ENCODE measurements around the gene CLPTM1L.

Gene CLPTM1L

GRCh38 chr5:1325870-1326531 lies 18.9 kb downstream of the CLPTM1L start:
- Histone ChIP-seq H3K23ac (ENCODE audit: low read length in 2 of 2) (no peak overlapping the region), H4K8ac (ENCODE audit: low read length) (peak overlapping the region; percentile 14), H3K36me3 (ENCODE audit: control insufficient read depth in 1 of 2, insufficient read depth in 2 of 2, low read depth in 1 of 2, low read length in 2 of 2) (peaks cover 54 to 72% of the 10 kb centered on the region in 2 experiments), H4K91ac (ENCODE audit: low read length) (no peak overlapping the region), H2BK15ac (ENCODE audit: low read depth, poor library complexity, severe bottlenecking) (no peak overlapping the region), H3K4ac (ENCODE audit: low read depth in 1 of 2, low read length in 2 of 2) (no peak overlapping the region), H3K4me1 (ENCODE audit: control insufficient read depth, insufficient read depth, low read depth, low read length) (peaks cover 6% of the 10 kb centered on the region), H3K4me2 (ENCODE audit: low read length, poor library complexity, severe bottlenecking) (no peak overlapping the region), H2AK5ac (ENCODE audit: low read length, severe bottlenecking) (peak overlapping the region; percentile 37), H2BK12ac (ENCODE audit: low read length in 2 of 2) (no peak overlapping the region), H3K14ac (ENCODE audit: low read length in 2 of 2) (no peak overlapping the region), H3K27ac (ENCODE audit: low read length, poor library complexity, severe bottlenecking) (peak overlapping the region; percentile 89), H2BK5ac (ENCODE audit: low read depth, low read length, poor library complexity, severe bottlenecking) (no peak overlapping the region), H2BK120ac (ENCODE audit: low read depth, low read length) (no peak overlapping the region), H3K9me3 (ENCODE audit: control insufficient read depth, low read length) (no peaks in the 10 kb centered on the region), H3K4me3 (ENCODE audit: insufficient read depth in 1 of 2, low read depth in 1 of 2, low read length in 2 of 2) (no peak overlapping the region), H3K18ac (ENCODE audit: low read depth in 1 of 2, low read length in 2 of 2) (no peak overlapping the region), H3K79me1 (replicated peaks; ENCODE audit: low read length, poor library complexity, severe bottlenecking) (peaks cover 23% of the 10 kb centered on the region), H3K9ac (ENCODE audit: low read length) (no peak overlapping the region), H3K27me3 (ENCODE audit: control insufficient read depth in 1 of 2, insufficient read depth in 1 of 2, low read length in 2 of 2) (no peaks in the 10 kb centered on the region), H2AFZ (ENCODE audit: low read depth, low read length) (no peak overlapping the region)
- peak; percentile 62 for DNase-seq
- WGBS = 80% methylated on average over 22 of the region's 22 CpGs

DNA sequence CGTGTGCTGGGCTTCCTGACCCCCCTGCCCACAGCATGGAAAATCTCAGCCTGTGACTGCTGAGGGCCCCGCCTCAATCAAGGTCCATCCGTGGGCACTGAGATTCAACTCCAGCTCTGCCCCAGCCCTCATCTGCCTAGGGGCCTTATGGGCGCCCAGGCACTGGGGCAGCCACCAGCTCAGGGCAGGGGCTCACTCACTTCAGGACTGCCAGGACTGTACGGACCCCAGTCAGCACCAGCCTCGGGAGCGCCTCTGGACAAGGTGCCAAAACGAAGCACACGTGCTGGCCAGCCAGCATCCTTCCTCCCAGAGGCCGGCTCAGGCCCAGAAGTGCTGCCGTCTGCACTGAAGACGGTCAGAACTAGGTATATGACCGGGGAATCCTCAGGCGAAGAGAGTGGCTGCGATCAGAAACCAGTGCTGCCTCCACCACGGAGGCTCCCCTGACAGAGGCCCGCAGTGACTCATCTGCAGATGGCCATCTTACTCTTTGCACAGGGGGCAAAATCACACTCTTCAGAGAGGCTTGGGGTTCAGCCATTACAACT lies 19.6 kb downstream of the CLPTM1L start:
- peaks cover 6% of the 10 kb centered on the region for H3K4me1 ChIP-seq (ENCODE audit: control insufficient read depth, insufficient read depth, low read depth, low read length)
- no peak overlapping the region for H2BK5ac ChIP-seq (ENCODE audit: low read depth, low read length, poor library complexity, severe bottlenecking)
- H3K27ac ChIP-seq (ENCODE audit: low read length, poor library complexity, severe bottlenecking) = no peak overlapping the region
- H3K9me3 ChIP-seq (ENCODE audit: control insufficient read depth, low read length) = no peaks in the 10 kb centered on the region
- H2BK12ac ChIP-seq (ENCODE audit: low read length in 2 of 2) = no peak overlapping the region
- peaks cover 23% of the 10 kb centered on the region for H3K79me1 ChIP-seq (replicated peaks; ENCODE audit: low read length, poor library complexity, severe bottlenecking)
- no peak overlapping the region for H3K14ac ChIP-seq (ENCODE audit: low read length in 2 of 2)
- no peak for DNase-seq
- H4K91ac ChIP-seq (ENCODE audit: low read length) = no peak overlapping the region
- 94% methylated on average over 17 of the region's 17 CpGs for WGBS
- H3K4ac ChIP-seq (ENCODE audit: low read depth in 1 of 2, low read length in 2 of 2) = no peak overlapping the region
- H3K27me3 ChIP-seq (ENCODE audit: control insufficient read depth in 1 of 2, insufficient read depth in 1 of 2, low read length in 2 of 2) = no peaks in the 10 kb centered on the region
- H2BK120ac ChIP-seq (ENCODE audit: low read depth, low read length) = no peak overlapping the region
- no peak overlapping the region for H3K4me2 ChIP-seq (ENCODE audit: low read length, poor library complexity, severe bottlenecking)
- no peak overlapping the region for H3K9ac ChIP-seq (ENCODE audit: low read length)
- H2BK15ac ChIP-seq (ENCODE audit: low read depth, poor library complexity, severe bottlenecking) = no peak overlapping the region
- H2AK5ac ChIP-seq (ENCODE audit: low read length, severe bottlenecking) = no peak overlapping the region
- peaks cover 54 to 72% of the 10 kb centered on the region in 2 experiments for H3K36me3 ChIP-seq (ENCODE audit: control insufficient read depth in 1 of 2, insufficient read depth in 2 of 2, low read depth in 1 of 2, low read length in 2 of 2)
- no peak overlapping the region for H3K4me3 ChIP-seq (ENCODE audit: insufficient read depth in 1 of 2, low read depth in 1 of 2, low read length in 2 of 2)
- H4K8ac ChIP-seq (ENCODE audit: low read length) = no peak overlapping the region
- no peak overlapping the region for H3K18ac ChIP-seq (ENCODE audit: low read depth in 1 of 2, low read length in 2 of 2)
- H2AFZ ChIP-seq (ENCODE audit: low read depth, low read length) = no peak overlapping the region
- no peak overlapping the region for H3K23ac ChIP-seq (ENCODE audit: low read length in 2 of 2)

GRCh38 chr5:1324719-1325190 lies 20.1 kb downstream of the CLPTM1L start:
- no peak for DNase-seq
- Histone ChIP-seq H3K14ac (ENCODE audit: low read length in 2 of 2) (no peak overlapping the region), H3K79me1 (replicated peaks; ENCODE audit: low read length, poor library complexity, severe bottlenecking) (peaks cover 26% of the 10 kb centered on the region), H3K18ac (ENCODE audit: low read depth in 1 of 2, low read length in 2 of 2) (no peak overlapping the region), H3K9ac (ENCODE audit: low read length) (no peak overlapping the region), H4K91ac (ENCODE audit: low read length) (no peak overlapping the region), H3K4me1 (ENCODE audit: control insufficient read depth, insufficient read depth, low read depth, low read length) (peaks cover 6% of the 10 kb centered on the region), H2BK5ac (ENCODE audit: low read depth, low read length, poor library complexity, severe bottlenecking) (no peak overlapping the region), H3K4me2 (ENCODE audit: low read length, poor library complexity, severe bottlenecking) (no peak overlapping the region), H2BK15ac (ENCODE audit: low read depth, poor library complexity, severe bottlenecking) (no peak overlapping the region), H3K4me3 (ENCODE audit: insufficient read depth in 1 of 2, low read depth in 1 of 2, low read length in 2 of 2) (no peak overlapping the region), H2AK5ac (ENCODE audit: low read length, severe bottlenecking) (no peak overlapping the region), H3K4ac (ENCODE audit: low read depth in 1 of 2, low read length in 2 of 2) (no peak overlapping the region), H2BK120ac (ENCODE audit: low read depth, low read length) (no peak overlapping the region), H3K36me3 (ENCODE audit: control insufficient read depth in 1 of 2, insufficient read depth in 2 of 2, low read depth in 1 of 2, low read length in 2 of 2) (peaks cover 54 to 72% of the 10 kb centered on the region in 2 experiments), H2BK12ac (ENCODE audit: low read length in 2 of 2) (no peak overlapping the region), H2AFZ (ENCODE audit: low read depth, low read length) (no peak overlapping the region), H3K23ac (ENCODE audit: low read length in 2 of 2) (no peak overlapping the region), H3K27ac (ENCODE audit: low read length, poor library complexity, severe bottlenecking) (no peak overlapping the region), H3K9me3 (ENCODE audit: control insufficient read depth, low read length) (no peaks in the 10 kb centered on the region), H4K8ac (ENCODE audit: low read length) (no peak overlapping the region), H3K27me3 (ENCODE audit: control insufficient read depth in 1 of 2, insufficient read depth in 1 of 2, low read length in 2 of 2) (no peaks in the 10 kb centered on the region)
- 96% methylated on average over 17 of the region's 17 CpGs for WGBS

GRCh38 chr5:1324301-1324700 lies 20.6 kb downstream of the CLPTM1L start:
- H4K8ac ChIP-seq (ENCODE audit: low read length) = no peak overlapping the region
- no peak overlapping the region for H3K4ac ChIP-seq (ENCODE audit: low read depth in 1 of 2, low read length in 2 of 2)
- peak overlapping the region; percentile 41 for H4K91ac ChIP-seq (ENCODE audit: low read length)
- H2AK5ac ChIP-seq (ENCODE audit: low read length, severe bottlenecking) = no peak overlapping the region
- no peak overlapping the region for H3K27ac ChIP-seq (ENCODE audit: low read length, poor library complexity, severe bottlenecking)
- no peak overlapping the region for H3K9ac ChIP-seq (ENCODE audit: low read length)
- H2AFZ ChIP-seq (ENCODE audit: low read depth, low read length) = no peak overlapping the region
- H3K14ac ChIP-seq (ENCODE audit: low read length in 2 of 2) = no peak overlapping the region
- no peak overlapping the region for H3K4me3 ChIP-seq (ENCODE audit: insufficient read depth in 1 of 2, low read depth in 1 of 2, low read length in 2 of 2)
- H2BK120ac ChIP-seq (ENCODE audit: low read depth, low read length) = no peak overlapping the region
- H2BK12ac ChIP-seq (ENCODE audit: low read length in 2 of 2) = no peak overlapping the region
- H2BK5ac ChIP-seq (ENCODE audit: low read depth, low read length, poor library complexity, severe bottlenecking) = no peak overlapping the region
- WGBS = 98% methylated on average over 15 of the region's 15 CpGs
- H3K4me2 ChIP-seq (ENCODE audit: low read length, poor library complexity, severe bottlenecking) = no peak overlapping the region
- no peak for DNase-seq
- H3K79me1 ChIP-seq (replicated peaks; ENCODE audit: low read length, poor library complexity, severe bottlenecking) = peaks cover 27% of the 10 kb centered on the region
- peaks cover 58 to 73% of the 10 kb centered on the region in 2 experiments for H3K36me3 ChIP-seq (ENCODE audit: control insufficient read depth in 1 of 2, insufficient read depth in 2 of 2, low read depth in 1 of 2, low read length in 2 of 2)
- H3K4me1 ChIP-seq (ENCODE audit: control insufficient read depth, insufficient read depth, low read depth, low read length) = peaks cover 6% of the 10 kb centered on the region
- no peaks in the 10 kb centered on the region for H3K9me3 ChIP-seq (ENCODE audit: control insufficient read depth, low read length)
- no peak overlapping the region for H3K23ac ChIP-seq (ENCODE audit: low read length in 2 of 2)
- no peaks in the 10 kb centered on the region for H3K27me3 ChIP-seq (ENCODE audit: control insufficient read depth in 1 of 2, insufficient read depth in 1 of 2, low read length in 2 of 2)
- H3K18ac ChIP-seq (ENCODE audit: low read depth in 1 of 2, low read length in 2 of 2) = no peak overlapping the region
- peak overlapping the region; percentile 31 for H2BK15ac ChIP-seq (ENCODE audit: low read depth, poor library complexity, severe bottlenecking)

Data from mesenchymal stem cell (in vitro differentiated cells and primary cell).